AG10803 (cell line): Measurements from ENCODE around the gene TNFRSF8.
"Not testable (repeated sequence)": the region's sequence is repeated elsewhere in the genome, so short reads cannot be mapped to it uniquely, and the experiment has no call there.

ENCODE experiments used
- DNase-seq: peaks from one replicate; pipeline ENCODE4 v3.0.0; 2010; ENCODE audit warnings: low read depth
- H3K4me3 ChIP-seq: 2 replicates; pipeline ENCODE4 v1.5.1; 2011; ENCODE audit warnings: mild to moderate bottlenecking, low read length, control low read depth
- CTCF ChIP-seq: conservative IDR thresholded peaks from 2 replicates; pipeline ENCODE4 v1.5.1; 2011; ENCODE audit warnings: mild to moderate bottlenecking, low read length, control low read depth, inconsistent platforms

TNFRSF8 gene

GRCh38 chr1:12094180-12094579 lies 31.1 kb downstream of the TNFRSF8 start:
- H3K4me3 ChIP-seq, result no peak overlapping the region
- no peak for DNase-seq
- TF ChIP-seq CTCF, result no peak

GRCh38 chr1:12095452-12096263 lies 32.6 kb downstream of the TNFRSF8 start:
- TF ChIP-seq CTCF, result no peak
- H3K4me3 ChIP-seq, result no peak overlapping the region
- peak; percentile 25 for DNase-seq

GRCh38 chr1:12096615-12097014 lies 33.5 kb downstream of the TNFRSF8 start:
- no peak for TF ChIP-seq CTCF
- no peak for DNase-seq
- H3K4me3 ChIP-seq, result no peak overlapping the region

GRCh38 chr1:12097321-12097720 lies 34.2 kb downstream of the TNFRSF8 start:
- H3K4me3 ChIP-seq, result no peak overlapping the region
- peak; percentile 40 for DNase-seq
- no peak for TF ChIP-seq CTCF

- TF ChIP-seq CTCF, result no peak
- no peak overlapping the region for H3K4me3 ChIP-seq
- DNase-seq, result no peak
Observed at GRCh38 chr1:12098786-12099185, 35.7 kb downstream of the TNFRSF8 start.

- DNase-seq, result no peak
- TF ChIP-seq CTCF, result no peak
- no peak overlapping the region for H3K4me3 ChIP-seq
Observed at GRCh38 chr1:12099610-12100009, 36.5 kb downstream of the TNFRSF8 start.

- no peak overlapping the region for H3K4me3 ChIP-seq
- DNase-seq, result no peak
- TF ChIP-seq CTCF, result no peak
Observed at GRCh38 chr1:12100071-12100470, 37.0 kb downstream of the TNFRSF8 start.

- DNase-seq, H3K4me3 ChIP-seq: not testable (repeated sequence)
Observed at GRCh38 chr1:12101120-12101519, 38.0 kb downstream of the TNFRSF8 start.
